Cerebellar nuclear complex (tissue), 1 donor: ENCODE data around the gene HAUS8.
"Not testable (repeated sequence)": the region's sequence is repeated elsewhere in the genome, so short reads cannot be mapped to it uniquely, and the experiment has no call there.

Source experiments
- DNase-seq, 2 experiments: peaks; one replicate each; lab custom pipeline; 2025; lab: John Stamatoyannopoulos, UW

Gene HAUS8

GRCh38 chr19:17101686-17102628, 26.7 kb upstream of the HAUS8 start:
- DNase-seq: no peak

- DNase-seq: no peak
These were observed 23.1 kb upstream of the HAUS8 start for GRCh38 chr19:17098326-17098725.

DNA sequence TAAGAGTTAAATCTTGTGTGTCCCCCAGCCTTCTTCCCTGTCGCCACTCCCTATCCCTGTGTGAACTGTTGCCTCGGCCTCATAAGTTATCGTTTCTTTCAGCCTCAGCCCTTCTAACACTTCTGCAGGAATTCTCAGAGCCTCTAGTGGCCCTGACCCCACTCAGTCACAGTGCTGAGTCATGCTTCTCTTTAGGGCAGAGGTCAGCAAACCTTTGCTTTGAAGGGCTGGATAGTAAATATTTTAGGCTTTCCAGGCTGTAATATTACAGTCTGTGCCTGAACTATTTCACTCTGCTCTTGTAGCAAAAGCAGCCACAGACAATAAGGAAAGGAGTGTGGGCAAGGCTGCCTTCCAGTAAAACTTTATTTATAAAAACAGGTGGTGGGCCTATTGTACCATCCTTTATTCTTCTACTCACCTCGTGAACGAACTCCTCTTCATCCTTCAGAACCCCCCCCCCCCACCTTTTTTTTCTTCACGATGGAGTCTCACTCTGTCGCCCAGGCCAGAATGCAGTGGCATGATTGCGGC, 22.4 kb upstream of the HAUS8 start:
- no peak for DNase-seq

- DNase-seq: no peak
These were observed 20.1 kb upstream of the HAUS8 start for GRCh38 chr19:17095141-17095919.

- not testable (repeated sequence) for DNase-seq
These were observed 19.4 kb upstream of the HAUS8 start for GRCh38 chr19:17094694-17095093.

GRCh38 chr19:17092696-17093095, 17.4 kb upstream of the HAUS8 start:
- no peak for DNase-seq

- DNase-seq: no peak
These were observed 16.6 kb upstream of the HAUS8 start for GRCh38 chr19:17091758-17092333.

DNA sequence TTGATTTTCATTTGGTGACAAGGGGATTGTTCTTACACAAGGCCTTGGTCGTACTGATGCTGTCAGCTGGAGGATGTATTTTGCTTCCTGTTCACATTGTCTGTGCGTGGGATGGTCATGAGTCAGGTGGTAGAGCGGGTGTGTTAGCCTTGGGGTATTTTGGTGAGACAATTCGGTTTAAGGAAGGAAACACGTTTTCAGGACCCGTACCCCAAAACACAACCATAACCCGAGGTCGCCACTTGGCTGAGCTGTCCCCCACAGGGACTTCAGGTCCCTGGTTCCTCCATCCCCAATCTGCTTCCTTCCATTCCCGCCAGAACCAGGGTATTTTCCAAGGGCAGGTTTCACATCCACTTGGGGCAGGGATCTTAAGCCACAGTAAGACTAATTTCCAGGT, 15.3 kb upstream of the HAUS8 start:
- DNase-seq: no peak

- DNase-seq: no peak
These were observed 13.3 kb upstream of the HAUS8 start for GRCh38 chr19:17088552-17088951.

- no peak for DNase-seq
These were observed 11.6 kb upstream of the HAUS8 start for GRCh38 chr19:17086834-17087233.

DNA sequence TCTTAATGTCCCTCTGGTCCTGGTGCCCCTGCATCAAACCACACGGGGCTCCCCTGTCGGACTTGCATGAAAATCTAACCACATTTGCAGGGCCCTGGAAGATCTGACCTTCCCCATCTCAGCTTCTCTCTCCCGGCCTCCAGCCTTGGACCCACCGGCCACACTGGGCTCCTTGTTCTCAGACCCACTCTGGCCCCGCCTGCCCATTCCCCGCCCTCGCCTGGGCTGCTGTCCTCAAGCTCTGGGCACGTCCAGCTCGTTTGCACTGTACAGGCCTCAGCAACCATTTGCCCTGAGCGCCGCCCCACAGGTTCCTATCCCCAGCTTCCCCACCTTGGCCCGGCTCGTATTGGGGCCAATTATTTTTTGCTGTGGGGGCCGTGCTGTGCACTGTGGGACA, 10.9 kb upstream of the HAUS8 start:
- no peak for DNase-seq

DNA sequence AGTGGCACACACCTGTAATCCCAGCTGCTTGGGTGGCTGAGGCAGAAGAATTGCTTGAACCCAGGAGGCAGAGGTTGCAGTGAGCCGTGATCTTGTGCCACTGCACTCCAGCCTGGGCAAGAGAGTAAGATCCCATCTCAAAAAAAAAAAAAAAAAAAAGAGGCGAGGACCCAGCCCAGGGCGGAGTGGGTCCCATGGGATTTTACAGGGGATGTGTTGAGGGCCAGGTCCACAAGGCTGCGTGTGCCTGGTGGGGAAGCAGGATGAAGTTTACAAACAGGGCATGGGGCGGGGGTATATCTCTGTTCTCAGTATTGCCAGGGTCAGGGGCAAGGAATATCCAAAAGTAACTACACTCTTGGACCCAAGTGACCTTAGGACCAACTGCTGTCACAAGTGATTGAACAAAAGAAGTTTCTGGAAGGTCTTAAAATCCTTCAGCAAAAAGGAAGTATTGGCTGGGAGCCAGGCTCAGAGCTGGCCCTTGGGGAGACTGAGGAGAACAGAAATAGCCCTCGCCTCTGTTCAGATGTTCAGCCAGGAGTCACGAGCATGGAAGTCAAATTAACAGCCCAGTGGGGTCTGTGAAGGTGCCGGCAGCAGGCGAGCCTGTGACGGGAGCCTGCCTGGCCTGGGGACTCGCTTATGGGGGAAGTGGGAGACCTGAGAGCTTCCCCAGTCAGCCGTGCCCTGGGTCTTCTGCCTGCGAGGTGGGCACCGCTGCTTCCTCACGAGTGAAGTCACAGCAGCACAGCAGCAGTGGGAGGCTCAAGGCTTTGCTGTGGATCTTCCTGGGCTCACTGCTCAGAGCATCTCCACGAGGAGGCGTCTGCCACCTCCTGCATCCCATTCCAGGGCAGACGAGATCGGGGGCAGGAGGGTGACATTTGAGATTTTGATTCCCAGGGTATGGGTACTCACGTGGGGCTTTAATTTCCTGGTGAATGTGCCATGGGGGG, 6.7 kb upstream of the HAUS8 start:
- DNase-seq: no peak

- DNase-seq: no peak
These were observed 5.2 kb upstream of the HAUS8 start for GRCh38 chr19:17080440-17080801.

DNA sequence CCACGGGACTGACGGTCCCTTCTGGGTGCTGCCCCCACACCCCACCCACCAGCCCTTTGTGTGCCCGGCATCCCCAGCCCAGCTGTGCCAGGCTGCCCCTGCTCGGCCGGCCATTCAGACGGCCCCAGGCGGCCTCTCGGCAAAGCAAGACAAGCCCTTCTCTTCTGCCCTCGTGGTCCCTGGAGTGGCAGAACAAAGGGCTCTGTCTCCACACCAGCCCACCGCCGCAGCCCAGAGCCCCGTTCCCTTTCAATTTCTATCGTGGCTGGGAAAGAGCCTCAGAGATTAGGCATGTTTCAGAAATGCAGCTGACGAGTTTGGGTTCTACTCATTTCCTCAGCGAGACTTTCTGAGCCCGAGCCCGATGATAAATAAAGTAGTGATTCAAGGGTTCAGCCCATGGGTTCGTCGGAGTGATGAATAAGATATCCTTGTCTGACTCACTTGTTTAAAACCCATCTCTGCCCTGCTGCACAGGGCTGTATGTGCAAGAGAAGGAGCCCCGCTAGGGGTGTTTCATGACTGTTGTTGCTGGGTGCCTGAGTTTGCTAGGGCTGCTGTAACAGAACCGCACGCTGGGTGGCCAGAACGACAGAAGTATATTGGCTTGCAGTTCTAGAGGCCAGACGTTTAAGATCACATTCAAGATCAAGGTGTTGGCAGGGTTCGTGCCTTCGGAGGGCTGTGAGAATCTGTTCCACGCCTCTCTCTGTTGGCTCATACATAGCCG, 4.6 kb upstream of the HAUS8 start:
- DNase-seq: peak in 1 of 2 experiments; percentile 9

- no peak for DNase-seq
These were observed 3.9 kb upstream of the HAUS8 start for GRCh38 chr19:17078920-17079709.

- DNase-seq: no peak
These were observed 3.0 kb upstream of the HAUS8 start for GRCh38 chr19:17078036-17078919.

DNA sequence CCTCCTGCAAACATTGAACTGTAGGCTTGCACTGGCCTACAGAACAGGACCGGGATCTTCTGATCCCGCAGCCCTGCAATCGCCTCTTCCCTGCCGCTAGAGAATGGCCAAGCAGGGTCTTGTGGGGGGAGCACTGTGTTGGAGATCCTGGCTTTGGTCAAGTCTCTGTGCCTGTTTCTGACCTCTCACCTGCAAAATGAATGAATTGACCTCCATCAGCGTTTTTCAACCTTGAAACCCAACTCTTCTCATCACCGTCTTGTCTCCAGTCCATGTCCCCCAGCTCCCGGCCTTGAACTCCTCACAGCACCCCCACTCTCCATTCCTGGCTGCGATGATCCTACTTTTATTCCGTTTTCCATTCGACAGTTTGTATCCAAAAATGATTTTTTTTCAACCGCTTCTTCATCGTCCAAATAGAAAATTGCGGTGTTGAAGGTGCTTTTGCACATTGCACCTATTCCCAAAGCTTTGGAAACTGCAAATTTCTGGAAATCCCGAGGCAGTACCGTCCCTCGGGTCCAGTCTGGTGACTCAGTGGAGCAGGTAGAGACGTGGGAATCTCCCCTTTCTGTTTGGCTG, 2.3 kb upstream of the HAUS8 start:
- DNase-seq: no peak

- no peak for DNase-seq
These were observed 1.3 kb upstream of the HAUS8 start for GRCh38 chr19:17076543-17076991.
